AG04449 (cell line): ENCODE data around the gene CDC14B.
A peak's percentile ranks its signal among the peaks of the same experiment; 100 is the strongest.

Experiments
- CTCF ChIA-PET: fragments of 350-600 bp; formaldehyde crosslinking; extraction: SDS; loops from one replicate; lab custom pipeline; 2021; ENCODE audit warnings: antibody characterized with exemption; lab: Yijun Ruan, JAX
- POLR2A ChIA-PET: fragments of 400-600, 350-600 bp; formaldehyde crosslinking; extraction: SDS; loops from one replicate; lab custom pipeline; 2020; ENCODE audit warnings: antibody characterized with exemption, inconsistent platforms; lab: Yijun Ruan, JAX
- DNase-seq: peaks from one replicate; pipeline ENCODE4 v3.0.0-alpha.2; 2010; ENCODE audit warnings: low read depth, low spot score
- H3K4me3 ChIP-seq: 2 replicates; pipeline ENCODE4 v1.5.1; 2011; ENCODE audit warnings: low read depth, mild to moderate bottlenecking, control low read depth, low read length
- CTCF ChIP-seq: IDR thresholded peaks from one replicate; pipeline ENCODE4 v1.5.1; 2011; ENCODE audit warnings: mild to moderate bottlenecking, moderate library complexity, low read length, control low read depth, inconsistent platforms; ENCODE audit not compliant: insufficient read depth; ENCODE audit errors: missing control alignments

Gene CDC14B

GRCh38 chr9:96574455-96574854 is 45.2 kb downstream of the CDC14B start:
- ChIA-PET POLR2A (no interaction called here), CTCF (no interaction called here)
- no peak for DNase-seq
- TF ChIP-seq CTCF, result no peak
- H3K4me3 ChIP-seq, result no peak overlapping the region

- TF ChIP-seq CTCF, result no peak
- POLR2A ChIA-PET, result interaction anchor here (1.9 to 2.1 kb wide), 2 partner anchors 12 kb away, joined by 6 to 8 read pairs; no protein-coding TSS in a partner anchor
- no peak for DNase-seq
- H3K4me3 ChIP-seq, result peak overlapping the region; percentile 67
- CTCF ChIA-PET, result interaction anchor here (0.8 to 2.7 kb wide), 7 partner anchors 11 to 151 kb away, joined by 3 to 34 read pairs (median 3); no protein-coding TSS in a partner anchor
These were observed 52.4 kb downstream of the CDC14B start for GRCh38 chr9:96567203-96567700.

GRCh38 chr9:96566498-96567202 is 53.0 kb downstream of the CDC14B start:
- H3K4me3 ChIP-seq, result peak overlapping the region; percentile 67
- peak; percentile 65 for TF ChIP-seq CTCF
- ChIA-PET CTCF (interaction anchor here (0.7 to 2.7 kb wide), 9 partner anchors 10 to 151 kb away, joined by 3 to 34 read pairs (median 3); no protein-coding TSS in a partner anchor), POLR2A (interaction anchor here (1.9 to 2.1 kb wide), 2 partner anchors 11 to 13 kb away, joined by 6 to 8 read pairs; no protein-coding TSS in a partner anchor)
- no peak for DNase-seq

GRCh38 chr9:96565671-96566497 is 53.8 kb downstream of the CDC14B start:
- CTCF ChIA-PET, result interaction anchor here (0.7 to 2.7 kb wide), 7 partner anchors 9 to 94 kb away, joined by 3 to 34 read pairs (median 3); no protein-coding TSS in a partner anchor
- POLR2A ChIA-PET, result interaction anchor here (1.9 to 2.1 kb wide), 2 partner anchors 11 to 14 kb away, joined by 6 to 8 read pairs; no protein-coding TSS in a partner anchor
- DNase-seq, result no peak

GRCh38 chr9:96564217-96564616 is 55.4 kb downstream of the CDC14B start:
- TF ChIP-seq CTCF, result no peak
- H3K4me3 ChIP-seq, result no peak overlapping the region
- CTCF ChIA-PET, result no interaction called here
- DNase-seq, result no peak
- POLR2A ChIA-PET, result no interaction called here

More at GRCh38 chr9:96565671-96566497, 53.8 kb downstream of the CDC14B start:
- TF ChIP-seq CTCF, result no peak
- H3K4me3 ChIP-seq, result peak overlapping the region; percentile 67
